ENCODE data around the gene CDK18.

Gene CDK18

DNA sequence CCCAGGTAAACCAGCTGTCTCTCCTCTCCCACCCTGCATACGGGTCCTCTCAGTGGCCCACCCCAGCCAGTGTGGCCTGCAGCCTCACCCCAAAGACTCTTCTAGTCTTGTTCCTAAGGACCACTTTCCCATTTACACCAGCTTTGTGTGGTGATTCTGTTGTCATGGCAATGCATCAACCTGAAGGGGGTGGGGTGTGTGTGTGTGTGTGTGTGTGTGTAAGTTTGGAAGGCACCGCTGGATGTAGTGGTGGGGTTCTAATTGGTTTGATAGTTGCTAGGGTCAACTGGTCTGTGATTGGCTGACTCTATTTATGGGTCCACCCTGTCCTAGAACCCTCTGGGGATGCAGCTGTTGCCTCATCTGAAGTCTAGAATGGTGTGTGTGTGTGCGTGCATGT is 4.7 kb upstream of the CDK18 start:
- Histone ChIP-seq H3K27me3 (no peaks in the 10 kb centered on the region), H3K9me3 (no peaks in the 10 kb centered on the region), H3K4me1 (peaks cover 4% of the 10 kb centered on the region; the same call in 1 of the 2 replicates), H3K36me3 (no peaks in the 10 kb centered on the region), H3K4me3 (ENCODE audit: low read depth, low read length) (no peak overlapping the region)
- no peak for DNase-seq
- TF ChIP-seq, protein P1, sequence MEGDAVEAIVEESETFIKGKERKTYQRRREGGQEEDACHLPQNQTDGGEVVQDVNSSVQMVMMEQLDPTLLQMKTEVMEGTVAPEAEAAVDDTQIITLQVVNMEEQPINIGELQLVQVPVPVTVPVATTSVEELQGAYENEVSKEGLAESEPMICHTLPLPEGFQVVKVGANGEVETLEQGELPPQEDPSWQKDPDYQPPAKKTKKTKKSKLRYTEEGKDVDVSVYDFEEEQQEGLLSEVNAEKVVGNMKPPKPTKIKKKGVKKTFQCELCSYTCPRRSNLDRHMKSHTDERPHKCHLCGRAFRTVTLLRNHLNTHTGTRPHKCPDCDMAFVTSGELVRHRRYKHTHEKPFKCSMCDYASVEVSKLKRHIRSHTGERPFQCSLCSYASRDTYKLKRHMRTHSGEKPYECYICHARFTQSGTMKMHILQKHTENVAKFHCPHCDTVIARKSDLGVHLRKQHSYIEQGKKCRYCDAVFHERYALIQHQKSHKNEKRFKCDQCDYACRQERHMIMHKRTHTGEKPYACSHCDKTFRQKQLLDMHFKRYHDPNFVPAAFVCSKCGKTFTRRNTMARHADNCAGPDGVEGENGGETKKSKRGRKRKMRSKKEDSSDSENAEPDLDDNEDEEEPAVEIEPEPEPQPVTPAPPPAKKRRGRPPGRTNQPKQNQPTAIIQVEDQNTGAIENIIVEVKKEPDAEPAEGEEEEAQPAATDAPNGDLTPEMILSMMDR (IDR thresholded peaks at IDR 0.05; ENCODE audit: low read depth, low read length): no peak

DNA sequence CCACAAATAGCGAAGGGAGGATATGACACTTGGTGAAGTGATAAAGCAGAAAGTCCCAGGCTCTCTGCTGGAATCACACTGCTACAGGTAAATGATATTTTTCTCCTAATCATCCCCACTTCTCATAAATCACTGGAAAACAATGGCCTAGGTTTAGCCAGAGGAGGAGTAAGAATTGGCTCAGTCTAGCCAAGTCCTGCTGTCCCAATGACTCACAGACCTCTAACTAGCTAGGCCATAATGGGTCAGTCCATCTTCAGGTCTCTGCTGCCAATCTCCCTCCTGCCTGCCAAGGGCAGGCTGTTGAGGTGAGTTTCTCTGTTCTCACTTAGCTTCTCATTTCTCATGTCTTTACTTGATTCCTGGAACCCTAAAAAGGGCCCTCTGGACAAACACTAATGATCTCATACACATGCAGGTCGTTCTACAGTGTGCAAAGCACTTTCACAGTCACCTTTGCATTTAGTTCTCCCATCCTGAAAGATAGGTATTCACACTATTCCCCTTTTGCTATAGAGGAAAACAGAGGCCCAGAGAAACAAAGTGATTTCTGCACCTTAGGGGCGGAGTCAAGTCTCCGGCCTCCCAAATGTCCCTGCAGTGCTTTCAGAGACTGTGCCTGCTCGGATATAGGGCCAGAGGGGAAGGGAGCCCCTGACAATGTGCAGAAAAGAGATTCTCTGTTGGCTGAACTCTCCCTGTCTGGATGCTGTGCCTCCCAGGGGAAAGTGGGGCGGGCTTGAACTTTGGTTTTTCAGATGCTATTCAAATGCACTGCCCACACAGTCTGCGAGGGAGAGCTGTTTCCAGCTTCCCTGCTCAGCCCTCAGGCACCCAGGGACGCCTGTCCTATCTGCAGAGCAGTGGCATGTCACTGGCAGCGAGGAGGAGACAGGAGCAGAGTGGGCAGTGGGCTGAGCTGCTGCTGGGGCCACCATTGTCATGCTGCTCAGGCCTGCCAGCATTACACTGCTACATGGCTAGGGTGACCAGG is 3.9 kb upstream of the CDK18 start:
- TF ChIP-seq, protein P1 (IDR thresholded peaks at IDR 0.05; ENCODE audit: low read depth, low read length): no peak
- H3K4me3 ChIP-seq (ENCODE audit: low read depth, low read length): no peak overlapping the region
- peak; percentile 43 for DNase-seq
- H3K27me3 ChIP-seq: no peaks in the 10 kb centered on the region
- no peaks in the 10 kb centered on the region for H3K36me3 ChIP-seq
- no peaks in the 10 kb centered on the region for H3K9me3 ChIP-seq
- H3K4me1 ChIP-seq: peaks cover 4% of the 10 kb centered on the region; the same call in 1 of the 2 replicates

- no peaks in the 10 kb centered on the region for H3K27me3 ChIP-seq
- H3K4me1 ChIP-seq: peaks cover 4% of the 10 kb centered on the region; the same call in 1 of the 2 replicates
- H3K9me3 ChIP-seq: no peaks in the 10 kb centered on the region
- TF ChIP-seq, protein P1 (IDR thresholded peaks at IDR 0.05; ENCODE audit: low read depth, low read length): no peak
- H3K4me3 ChIP-seq (ENCODE audit: low read depth, low read length): no peak overlapping the region
- no peaks in the 10 kb centered on the region for H3K36me3 ChIP-seq
- DNase-seq: no peak
Observed at GRCh38 chr1:205502111-205502810, 2.2 kb upstream of the CDK18 start.

DNA sequence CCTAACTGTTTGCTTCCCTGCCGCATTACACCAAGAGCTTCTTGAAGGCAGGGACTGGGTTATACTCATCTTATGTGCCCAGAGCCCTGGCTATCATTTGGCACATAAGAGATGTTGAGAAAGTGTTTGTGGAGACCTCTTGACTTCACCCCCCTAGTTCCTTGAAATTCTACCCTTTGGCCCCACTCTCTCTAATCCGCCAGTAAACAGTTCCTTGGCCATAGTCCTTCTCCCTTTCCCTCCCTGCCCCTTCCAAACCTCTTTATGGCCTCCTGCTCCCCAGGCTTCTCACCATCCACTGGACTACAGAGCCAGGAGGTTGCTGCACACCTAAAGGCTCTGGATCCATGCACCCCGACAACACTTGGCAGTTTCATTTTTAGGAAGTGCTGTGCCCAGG is 1.5 kb upstream of the CDK18 start:
- TF ChIP-seq, protein P1 (IDR thresholded peaks at IDR 0.05; ENCODE audit: low read depth, low read length): no peak
- no peak for DNase-seq
- no peaks in the 10 kb centered on the region for H3K36me3 ChIP-seq
- peaks cover 4% of the 10 kb centered on the region for H3K4me1 ChIP-seq
- H3K4me3 ChIP-seq (ENCODE audit: low read depth, low read length): no peak overlapping the region
- H3K27me3 ChIP-seq: no peaks in the 10 kb centered on the region
- no peaks in the 10 kb centered on the region for H3K9me3 ChIP-seq

DNA sequence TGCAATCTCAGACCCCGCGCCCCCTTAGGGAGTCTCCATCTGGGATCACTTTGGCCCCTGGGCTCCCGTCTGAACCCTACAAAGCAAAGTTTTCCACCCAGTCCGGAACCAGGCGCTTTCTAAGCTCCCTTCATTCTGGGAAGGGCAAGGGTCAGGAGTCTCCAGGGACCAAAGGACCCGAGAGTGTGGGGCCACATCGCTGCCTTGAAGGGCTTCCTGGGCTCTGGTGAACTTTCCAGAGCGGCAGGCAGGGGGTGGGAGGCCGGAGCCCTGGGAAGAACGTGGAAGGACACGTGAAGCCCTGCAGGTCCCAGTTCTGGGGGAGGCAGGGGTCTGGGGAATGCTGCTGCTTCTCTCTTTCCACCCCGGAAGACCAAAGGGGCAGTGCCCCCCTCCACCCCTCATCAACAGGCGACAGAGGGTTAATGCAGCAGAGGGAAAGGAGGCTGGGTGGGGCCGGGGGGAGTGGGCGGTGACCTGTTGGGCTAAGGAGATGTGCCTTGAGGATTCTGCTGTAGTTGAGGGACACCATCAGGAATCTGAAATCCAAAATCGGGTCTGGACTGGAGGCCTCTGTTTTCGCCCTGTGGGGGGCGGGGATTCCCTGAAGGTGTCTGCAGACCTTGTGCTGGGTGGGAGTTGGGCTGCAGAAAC is 734 bp downstream of the CDK18 start:
- peak overlapping the region; percentile 64 for H3K4me3 ChIP-seq (ENCODE audit: low read depth, low read length)
- H3K4me1 ChIP-seq: peaks cover 6% of the 10 kb centered on the region
- TF ChIP-seq, protein P1 (IDR thresholded peaks at IDR 0.05; ENCODE audit: low read depth, low read length): no peak
- H3K9me3 ChIP-seq: no peaks in the 10 kb centered on the region
- no peaks in the 10 kb centered on the region for H3K36me3 ChIP-seq
- H3K27me3 ChIP-seq: no peaks in the 10 kb centered on the region
- no peak for DNase-seq

Measured in BE2C (cell line).